Esophagus muscularis mucosa (tissue), 4 donors: ENCODE measurements around the gene NDUFS7. TPM values are rescaled to one million over a fixed set of nuclear protein-coding genes. Genes with fewer than 3 reads are reported as not detected.

Experiments
- DNase-seq: peaks from one replicate; pipeline ENCODE4 v3.0.0-alpha.2; 2017; ENCODE audit errors: extremely low spot score
- H3K27ac ChIP-seq, 4 donors: fragments of 200-600 bp; sonication (generic); replicated peaks in 1 of 4; 1 replicate in 3 of 4; 2 replicates in 1 of 4; pipeline ENCODE4 v1.5.1; 2016 to 2019; ENCODE audit warnings: mild to moderate bottlenecking in 1 of 4
- H3K27me3 ChIP-seq, 4 donors: fragments of 200-600 bp; sonication (generic); one replicate each; pipeline versions ENCODE4 v1.5.1 to v1.6.0; 2016 to 2019
- H3K36me3 ChIP-seq, 4 donors: fragments of 200-600 bp; sonication (generic); one replicate each; pipeline ENCODE4 v1.5.1; 2016 to 2019
- H3K4me1 ChIP-seq, 4 donors: fragments of 200-600 bp; sonication (generic); one replicate each; pipeline ENCODE4 v1.5.1; 2016 to 2019
- H3K4me3 ChIP-seq, 4 donors: fragments of 200-600 bp; sonication (generic); 1 replicate in 2 of 4; 2 replicates in 2 of 4; pipeline ENCODE4 v1.5.1; 2016 to 2019; ENCODE audit warnings: mild to moderate bottlenecking in 4 of 4, moderate library complexity in 1 of 4
- H3K9me3 ChIP-seq, 4 donors: fragments of 200-600 bp; sonication (generic); 1 replicate in 3 of 4; 2 replicates in 1 of 4; pipeline ENCODE4 v1.5.1; 2016 to 2019
- CTCF ChIP-seq, 3 experiments: fragments of 200-600 bp in 2 of 3; fragments of 450-650 bp in 1 of 3; sonication (generic) in 2 of 3; IDR thresholded peaks; one replicate each; pipeline ENCODE4 v1.5.1; 2017 to 2019; ENCODE audit warnings: antibody characterized with exemption in 3 of 3, mild to moderate bottlenecking in 2 of 3, moderate library complexity in 1 of 3
- EP300 ChIP-seq: sonication (generic); formaldehyde crosslinking; IDR thresholded peaks from one replicate; pipeline ENCODE4 v1.6.1; 2017; ENCODE audit warnings: antibody characterized with exemption
- POLR2A ChIP-seq: fragments of 450-650 bp; IDR thresholded peaks from one replicate; pipeline ENCODE4 v1.6.1; 2017; ENCODE audit warnings: antibody characterized with exemption, moderate library complexity, mild to moderate bottlenecking, low read depth
- POLR2AphosphoS5 ChIP-seq, 2 donors: sonication (generic); formaldehyde crosslinking; IDR thresholded peaks; one replicate each; pipeline ENCODE4 v1.6.1; 2017; ENCODE audit warnings: antibody characterized with exemption in 2 of 2
- whole genome bisulfite sequencing: methylation state at CpG from one replicate; pipeline ENCODE4 v1.1.5; 2018; 5-methylcytosine and 5-hydroxymethylcytosine counted together
- intact Hi-C: fragments of 100-400 bp; cut with DNase I; formaldehyde crosslinking; loops from one replicate; pipeline ENCODE4 v1.15.1; 2023
- total RNA-seq, 4 donors: library from RNA; depleted of rRNA; stranded (reverse); fragments of >200 nt; gene quantifications; one replicate each; pipeline versions ENCODE4 v1.1.0 to v1.2.1, GENCODE V29; 2016

The NDUFS7 gene
- total RNA-seq, 4 donors from 2014 or later, result 85.6 to 110 (median 89.4) TPM

DNA sequence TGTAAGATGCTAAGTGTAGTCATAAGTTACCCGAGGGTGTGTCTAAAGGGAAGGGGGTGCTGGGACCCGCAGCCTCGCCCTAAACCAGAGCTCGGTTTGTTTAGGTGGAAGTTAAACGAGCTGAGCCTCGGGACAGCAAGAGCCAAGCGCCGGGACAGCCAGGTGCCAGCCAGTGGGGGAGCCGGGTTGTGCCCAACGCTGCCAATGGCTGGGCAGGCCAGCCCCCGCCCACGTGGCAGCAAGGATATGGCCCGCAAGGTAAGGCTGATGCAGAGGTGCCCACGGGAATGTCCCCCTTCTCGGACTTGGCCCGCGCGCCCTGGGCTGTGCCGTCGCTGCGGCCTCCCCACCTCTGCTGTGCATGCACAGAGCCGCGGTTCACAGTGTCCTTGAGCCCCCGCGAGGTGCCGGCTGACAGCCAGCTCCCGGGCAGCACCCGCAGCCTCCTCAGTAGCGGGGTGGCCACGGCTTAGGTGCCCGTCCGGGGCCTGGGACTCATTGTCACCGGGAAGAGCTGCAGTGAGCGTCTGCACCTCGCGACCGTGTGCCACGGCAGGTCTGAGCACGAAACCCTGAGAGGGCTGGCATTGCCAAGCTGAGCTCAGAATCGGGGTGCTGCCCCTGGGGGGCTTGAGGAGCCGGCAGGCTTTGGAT is 45.2 kb downstream of the NDUFS7 start:
- H3K36me3 ChIP-seq, result peaks cover 62 to 99% (median 95%) of the 10 kb centered on the region in 4 donors
- H3K9me3 ChIP-seq, result no peaks in the 10 kb centered on the region
- H3K4me3 ChIP-seq, result no peak overlapping the region
- H3K4me1 ChIP-seq, result peaks cover 0 to 12% (median 0%) of the 10 kb centered on the region in 4 donors
- TF ChIP-seq EP300, result no peak
- no peaks in the 10 kb centered on the region for H3K27me3 ChIP-seq
- intact Hi-C loops, result no loop called here
- no peak for DNase-seq
- H3K27ac ChIP-seq, result no peak overlapping the region
- 86% methylated on average over 12 of the region's 41 CpGs for WGBS

DNA sequence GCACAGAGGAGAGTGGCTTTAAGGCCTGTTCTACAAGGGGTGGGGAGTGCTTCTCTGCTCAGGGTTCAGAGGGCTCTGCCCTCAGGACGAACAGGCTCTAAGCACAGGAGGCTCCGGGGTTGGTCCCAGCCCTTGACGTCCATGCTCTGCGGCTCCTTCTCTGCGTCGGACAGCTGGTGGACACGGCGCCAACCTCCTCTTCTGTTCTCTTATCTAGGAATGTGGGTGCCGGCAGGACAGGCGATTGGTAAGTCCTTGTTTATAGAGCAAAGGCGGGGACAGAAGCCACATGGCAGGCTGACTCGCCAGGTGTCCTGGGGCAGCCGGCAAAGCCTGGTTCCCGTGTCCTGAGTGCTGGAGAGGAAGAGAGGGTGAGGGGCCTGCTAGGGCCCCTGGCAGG is 46.0 kb downstream of the NDUFS7 start:
- intact Hi-C loops, result no loop called here
- DNase-seq, result no peak
- Histone ChIP-seq H3K4me1 (peaks cover 0 to 12% (median 0%) of the 10 kb centered on the region in 4 donors), H3K4me3 (no peak overlapping the region), H3K36me3 (peaks cover 67 to 99% (median 95%) of the 10 kb centered on the region in 4 donors), H3K27ac (no peak overlapping the region), H3K27me3 (no peaks in the 10 kb centered on the region), H3K9me3 (no peaks in the 10 kb centered on the region)
- TF ChIP-seq CTCF (IDR thresholded peaks at IDR 0.05) (no peak), EP300 (no peak), POLR2AphosphoS5 (IDR thresholded peaks at IDR 0.05) (no peak), POLR2A (no peak)
- 82% methylated on average over 14 of the region's 14 CpGs for WGBS

DNA sequence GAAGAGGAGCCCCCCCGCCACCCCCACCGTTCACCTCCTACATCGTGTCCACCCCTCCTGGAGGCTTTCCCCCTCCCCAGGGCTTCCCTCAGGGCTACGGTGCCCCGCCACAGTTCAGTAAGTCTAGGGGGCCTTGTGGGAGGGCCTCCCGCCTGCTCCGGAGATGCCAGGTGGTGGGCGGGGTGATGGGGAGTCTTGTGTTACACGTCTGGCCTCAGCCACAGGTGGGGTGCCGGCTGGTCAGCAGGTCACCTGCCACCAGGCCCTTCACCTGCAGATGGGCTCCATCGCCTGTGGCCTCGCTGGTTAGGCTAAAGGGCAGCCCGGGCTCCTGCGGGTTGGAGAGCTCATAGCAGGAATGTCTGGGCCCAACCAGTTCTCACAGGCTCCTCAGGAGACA is 46.5 kb downstream of the NDUFS7 start:
- Histone ChIP-seq H3K9me3 (no peaks in the 10 kb centered on the region), H3K27ac (no peak overlapping the region), H3K4me3 (no peak overlapping the region), H3K27me3 (no peaks in the 10 kb centered on the region), H3K36me3 (peaks cover 63 to 99% (median 95%) of the 10 kb centered on the region in 4 donors), H3K4me1 (peaks cover 0 to 12% (median 0%) of the 10 kb centered on the region in 4 donors)
- no peak for DNase-seq
- WGBS, result 82% methylated on average over 12 of the region's 14 CpGs
- intact Hi-C loops, result no loop called here
- TF ChIP-seq EP300 (no peak), CTCF (IDR thresholded peaks at IDR 0.05) (no peak), POLR2AphosphoS5 (IDR thresholded peaks at IDR 0.05) (no peak), POLR2A (no peak)

DNA sequence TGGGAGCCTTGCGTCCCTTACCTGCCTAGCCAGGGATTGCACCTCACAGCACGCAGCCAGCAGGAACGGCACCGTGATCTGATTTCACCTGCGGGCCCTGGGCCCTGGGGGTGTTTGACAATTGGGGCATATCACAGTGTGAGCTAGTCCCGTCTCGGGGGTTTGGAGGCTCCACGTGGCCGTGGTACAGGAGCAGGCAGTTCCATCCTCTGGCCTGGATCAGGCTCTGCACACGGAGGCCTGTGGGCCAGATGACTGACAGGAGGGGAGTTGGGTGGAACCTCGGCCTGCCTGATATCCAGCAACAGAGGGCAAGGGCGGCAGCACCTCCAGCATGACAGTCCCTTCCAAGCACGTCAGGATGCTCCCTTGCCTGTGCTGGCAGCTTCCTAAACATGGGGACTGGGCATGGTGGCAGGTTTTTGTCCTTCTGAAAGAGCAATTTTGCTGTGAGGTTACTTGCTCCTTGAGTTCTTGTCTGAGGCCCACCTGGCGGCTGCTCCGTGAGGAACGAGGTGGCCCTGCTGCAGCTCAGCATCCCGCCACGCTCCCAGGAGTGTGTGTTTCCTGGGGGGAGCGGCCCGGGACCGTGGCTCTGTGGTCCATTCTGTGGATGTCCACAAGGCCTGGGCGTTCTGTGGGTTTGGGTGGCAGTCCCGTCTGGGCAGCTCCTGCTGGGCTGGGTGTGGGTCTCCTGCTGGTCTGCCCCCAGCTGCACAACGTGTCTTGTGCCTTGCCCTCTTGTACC is 48.2 kb downstream of the NDUFS7 start:
- H3K36me3 ChIP-seq, result peaks cover 56 to 89% (median 84%) of the 10 kb centered on the region in 4 donors
- intact Hi-C loops, result no loop called here
- 88% methylated on average over 14 of the region's 24 CpGs for WGBS
- no peak overlapping the region for H3K27ac ChIP-seq
- no peaks in the 10 kb centered on the region for H3K27me3 ChIP-seq
- no peaks in the 10 kb centered on the region for H3K9me3 ChIP-seq
- H3K4me3 ChIP-seq, result no peak overlapping the region
- no peak for DNase-seq
- TF ChIP-seq EP300, result no peak
- no peak for TF ChIP-seq POLR2A
- peaks cover 0 to 12% (median 0%) of the 10 kb centered on the region in 4 donors for H3K4me1 ChIP-seq

DNA sequence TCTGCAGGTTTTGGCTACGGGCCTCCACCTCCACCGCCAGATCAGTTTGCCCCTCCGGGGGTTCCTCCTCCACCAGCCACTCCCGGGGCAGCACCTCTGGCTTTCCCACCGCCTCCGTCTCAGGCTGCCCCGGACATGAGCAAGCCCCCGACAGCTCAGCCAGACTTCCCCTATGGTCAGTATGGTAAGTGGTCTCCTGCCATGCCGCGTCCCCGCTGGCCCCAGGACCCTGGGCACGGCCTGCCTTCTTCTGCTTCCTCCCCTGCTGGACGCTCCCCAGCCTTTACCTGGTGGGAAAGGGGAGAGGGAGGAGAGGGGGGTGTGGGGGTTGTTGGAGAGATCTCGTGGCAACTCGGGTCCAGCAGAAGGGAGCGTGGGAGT is 48.8 kb downstream of the NDUFS7 start:
- DNase-seq, result no peak
- Histone ChIP-seq H3K27me3 (no peaks in the 10 kb centered on the region), H3K4me1 (peaks cover 0 to 12% (median under 1%) of the 10 kb centered on the region in 4 donors), H3K36me3 (peaks cover 56 to 84% (median 79%) of the 10 kb centered on the region in 4 donors), H3K9me3 (no peaks in the 10 kb centered on the region), H3K4me3 (no peak overlapping the region), H3K27ac (no peak overlapping the region)
- TF ChIP-seq POLR2A (no peak), CTCF (IDR thresholded peaks at IDR 0.05) (no peak)
- intact Hi-C loops, result no loop called here
- WGBS, result 89% methylated on average over 13 of the region's 16 CpGs
